Right atrium auricular region (tissue), 2 donors: Measurements from ENCODE around the gene CREB3L1. TPM values are rescaled to one million over a fixed set of nuclear protein-coding genes. Genes with fewer than 3 reads are reported as not detected.

Source experiments
- DNase-seq: peaks from one replicate; pipeline ENCODE4 v3.0.0-alpha.2; 2019; ENCODE audit warnings: low spot score
- H3K27ac ChIP-seq, 2 donors: fragments of 200-600 bp; sonication (generic); 1 replicate in 1 of 2; 2 replicates in 1 of 2; pipeline ENCODE4 v1.5.1; 2016 to 2019
- H3K27me3 ChIP-seq, 2 donors: fragments of 200-600 bp; sonication (generic); one replicate each; pipeline versions ENCODE4 v1.5.1 to v1.6.0; 2017 to 2019
- H3K36me3 ChIP-seq: fragments of 200-600 bp; sonication (generic); one replicate; pipeline ENCODE4 v1.5.1; 2016
- H3K4me1 ChIP-seq, 2 donors: fragments of 200-600 bp; sonication (generic); one replicate each; pipeline versions ENCODE4 v1.5.1 to v1.6.0; 2017 to 2019
- H3K4me3 ChIP-seq, 2 donors: fragments of 200-600 bp; sonication (generic); 1 replicate in 1 of 2; 2 replicates in 1 of 2; pipeline ENCODE4 v1.5.1; 2017 to 2019; ENCODE audit warnings: mild to moderate bottlenecking in 1 of 2, moderate library complexity in 1 of 2
- H3K9me3 ChIP-seq, 2 donors: fragments of 200-600 bp; sonication (generic); one replicate each; pipeline ENCODE4 v1.5.1; 2019
- CTCF ChIP-seq, 2 donors: fragments of 200-600 bp; sonication (generic); IDR thresholded peaks; one replicate each; pipeline ENCODE4 v1.5.1; 2019; ENCODE audit warnings: antibody characterized with exemption in 2 of 2
- total RNA-seq, 2 donors: library from RNA; depleted of rRNA; stranded (reverse); fragments of >200 nt; gene quantifications; one replicate each; pipeline ENCODE4 v1.1.0, GENCODE V29; 2016

Gene CREB3L1
- total RNA-seq, 2 donors from 2014 or later: 5.4 to 15.1 TPM

GRCh38 chr11:46366260-46366659 is 88.8 kb downstream of the CREB3L1 start:
- no peak for TF ChIP-seq CTCF (IDR thresholded peaks at IDR 0.05)
- H3K9me3 ChIP-seq: no peaks in the 10 kb centered on the region
- DNase-seq: no peak
- no peaks in the 10 kb centered on the region for H3K27me3 ChIP-seq
- H3K4me1 ChIP-seq: peaks cover 5 to 68% of the 10 kb centered on the region in 2 donors
- H3K27ac ChIP-seq: peak overlapping the region; percentile 88 to 90
- peaks cover 34% of the 10 kb centered on the region for H3K36me3 ChIP-seq
- H3K4me3 ChIP-seq: no peak overlapping the region

GRCh38 chr11:46366661-46367161 is 89.2 kb downstream of the CREB3L1 start:
- no peaks in the 10 kb centered on the region for H3K9me3 ChIP-seq
- H3K4me3 ChIP-seq: no peak overlapping the region
- no peaks in the 10 kb centered on the region for H3K27me3 ChIP-seq
- peaks cover 38% of the 10 kb centered on the region for H3K36me3 ChIP-seq
- H3K4me1 ChIP-seq: peaks cover 5 to 63% of the 10 kb centered on the region in 2 donors
- no peak for TF ChIP-seq CTCF (IDR thresholded peaks at IDR 0.05)
- DNase-seq: no peak
- peak overlapping the region; percentile 88 to 90 for H3K27ac ChIP-seq

GRCh38 chr11:46367244-46367915 is 89.9 kb downstream of the CREB3L1 start:
- Histone ChIP-seq H3K4me1 (peaks cover 5 to 56% of the 10 kb centered on the region in 2 donors), H3K36me3 (peaks cover 45% of the 10 kb centered on the region), H3K27ac (peak overlapping the region; percentile 88 to 90), H3K4me3 (no peak overlapping the region), H3K27me3 (no peaks in the 10 kb centered on the region), H3K9me3 (no peaks in the 10 kb centered on the region)
- no peak for DNase-seq
- TF ChIP-seq CTCF (IDR thresholded peaks at IDR 0.05): peak; percentile 92 to 97

- H3K4me1 ChIP-seq: peaks cover 5 to 51% of the 10 kb centered on the region in 2 donors
- H3K36me3 ChIP-seq: peaks cover 50% of the 10 kb centered on the region
- TF ChIP-seq CTCF (IDR thresholded peaks at IDR 0.05): peak in 1 of 2 donors; percentile 32
- no peak for DNase-seq
- H3K27me3 ChIP-seq: no peaks in the 10 kb centered on the region
- peak overlapping the region in 1 of 2 donors; percentile 88 for H3K27ac ChIP-seq
- no peaks in the 10 kb centered on the region for H3K9me3 ChIP-seq
- no peak overlapping the region for H3K4me3 ChIP-seq
Measured at GRCh38 chr11:46367916-46368267, 90.4 kb downstream of the CREB3L1 start.

GRCh38 chr11:46369458-46370152 is 92.1 kb downstream of the CREB3L1 start:
- peak; percentile 64 to 87 for TF ChIP-seq CTCF (IDR thresholded peaks at IDR 0.05)
- Histone ChIP-seq H3K4me3 (no peak overlapping the region), H3K36me3 (peaks cover 63% of the 10 kb centered on the region), H3K4me1 (peaks cover 0 to 34% of the 10 kb centered on the region in 2 donors), H3K9me3 (no peaks in the 10 kb centered on the region), H3K27me3 (no peaks in the 10 kb centered on the region), H3K27ac (no peak overlapping the region)
- DNase-seq: no peak
